GM12878 (cell line): ENCODE results near the gene DMD. TPM values are rescaled to one million over a fixed set of nuclear protein-coding genes. Genes with fewer than 3 reads are reported as not detected.

Source experiments
- ATAC-seq: fragments of 200-7000 bp; cut with Tn5 transposase; 3 replicates; pipeline ENCODE4 v1.9.1; 2020; ENCODE audit warnings: mild to moderate bottlenecking, moderate library complexity
- BruUV-seq: library from RNA; stranded (reverse); fragments of 400-500 nt; replicated peaks from 2 replicates; lab custom pipeline; 2021; lab: Mats Ljungman, UMichigan
- CTCF ChIA-PET: fragments of 300-600 bp; sonication (Branson Sonifier 250); formaldehyde crosslinking; extraction: SDS; loops from one replicate; lab custom pipeline; 2021; ENCODE audit warnings: inconsistent platforms; lab: Yijun Ruan, JAX
- POLR2A ChIA-PET: fragments of 350-600 bp; formaldehyde crosslinking; extraction: SDS; loops from one replicate; lab custom pipeline; 2021; ENCODE audit warnings: inconsistent platforms; lab: Charles Lee
- RAD21 ChIA-PET: fragments of 300-600 bp; sonication (Branson Sonifier 250); formaldehyde crosslinking; loops from one replicate; lab custom pipeline; 2023; ENCODE audit warnings: antibody characterized with exemption; ENCODE audit not compliant: unreplicated experiment; lab: Charles Lee
- SMC1A ChIA-PET: fragments of 300-600 bp; sonication (Branson Sonifier 250); formaldehyde crosslinking; loops from one replicate; lab custom pipeline; 2023; ENCODE audit not compliant: unreplicated experiment, uncharacterized antibody; lab: Charles Lee
- DNase-seq: peaks from one replicate; pipeline ENCODE4 v3.0.0-alpha.2; 2011; ENCODE audit warnings: low read depth, low spot score
- FAIRE-seq: peaks from 3 replicates; lab custom pipeline; 2011; peaks lifted over from hg19 to GRCh38; lab: Jason Lieb, UNC
- H2AFZ ChIP-seq: 2 replicates; pipeline ENCODE4 v1.6.0; 2011; ENCODE audit warnings: low read depth, low read length, control low read depth; ENCODE audit not compliant: control insufficient read depth
- H3K27ac ChIP-seq: 2 replicates; pipeline ENCODE4 v1.5.1; 2011; ENCODE audit warnings: control low read depth; ENCODE audit not compliant: control insufficient read depth, insufficient read depth
- H3K27me3 ChIP-seq, 2 experiments: replicated peaks in 1 of 2; 2 replicates each; pipeline versions ENCODE4 v1.6.0 to v1.6.1; 2011; ENCODE audit warnings: low read length in 1 of 2; ENCODE audit not compliant: control insufficient read depth in 2 of 2, insufficient read depth in 2 of 2
- H3K36me3 ChIP-seq, 2 experiments: 2 replicates each; pipeline ENCODE4 v1.5.1; 2011; ENCODE audit warnings: low read length in 1 of 2; ENCODE audit not compliant: control insufficient read depth in 2 of 2, insufficient read depth in 2 of 2
- H3K4me1 ChIP-seq: 2 replicates; pipeline ENCODE4 v1.6.1; 2011; ENCODE audit warnings: mild to moderate bottlenecking, low read length, moderate library complexity, mixed read lengths; ENCODE audit not compliant: control insufficient read depth, insufficient read depth
- H3K4me2 ChIP-seq: 2 replicates; pipeline ENCODE4 v1.6.0; 2011; ENCODE audit warnings: control low read depth; ENCODE audit not compliant: control insufficient read depth, insufficient read depth
- H3K4me3 ChIP-seq: fragments of 200-600 bp; sonication (generic); 2 replicates; pipeline ENCODE4 v1.5.1; 2016
- H3K79me2 ChIP-seq: 2 replicates; pipeline ENCODE4 v1.6.0; 2011; ENCODE audit warnings: low read length; ENCODE audit not compliant: control insufficient read depth, insufficient read depth
- H3K9ac ChIP-seq: 2 replicates; pipeline ENCODE4 v1.8.0; 2011; ENCODE audit warnings: low read length, control low read depth, mixed read lengths; ENCODE audit not compliant: control insufficient read depth, insufficient read depth
- H3K9me3 ChIP-seq: replicated peaks from 3 replicates; pipeline ENCODE4 v1.5.1; 2011; ENCODE audit warnings: mild to moderate bottlenecking, low read length; ENCODE audit not compliant: control insufficient read depth, insufficient read depth
- H4K20me1 ChIP-seq: 2 replicates; pipeline ENCODE4 v1.6.0; 2011; ENCODE audit not compliant: control insufficient read depth, insufficient read depth
- BRCA1 ChIP-seq: IDR thresholded peaks from 2 replicates; pipeline ENCODE4 v1.6.1; 2011; ENCODE audit warnings: low read depth, low read length, improper control_type of control experiment
- EGR1 ChIP-seq, 2 experiments: IDR thresholded peaks; 1 replicate in 1 of 2; 2 replicates in 1 of 2; pipeline ENCODE4 v1.6.1; 2011 to 2012; ENCODE audit warnings: low read depth in 2 of 2, low read length in 2 of 2, borderline replicate concordance in 1 of 2, mild to moderate bottlenecking in 1 of 2, moderate library complexity in 1 of 2
- ELK1 ChIP-seq: IDR thresholded peaks from 2 replicates; pipeline ENCODE4 v1.6.1; 2012; ENCODE audit warnings: low read depth, low read length, improper control_type of control experiment
- MEF2A ChIP-seq: IDR thresholded peaks from 2 replicates; pipeline ENCODE4 v1.6.1; 2011; ENCODE audit warnings: low read depth, mild to moderate bottlenecking, low read length, moderate library complexity; ENCODE audit not compliant: insufficient read depth
- MYC ChIP-seq: IDR thresholded peaks from 2 replicates; pipeline ENCODE4 v1.6.1; 2011; ENCODE audit warnings: mild to moderate bottlenecking, low read length, moderate library complexity, inconsistent platforms; ENCODE audit not compliant: insufficient read depth, insufficient replicate concordance, insufficient read length, severe bottlenecking
- POLR2AphosphoS5 ChIP-seq: IDR thresholded peaks from 2 replicates; pipeline ENCODE4 v1.6.1; 2011; ENCODE audit warnings: mild to moderate bottlenecking, low read length, inconsistent platforms
- WGBS: methylation state at CpG from one replicate; pipeline ENCODE4 v1.1.6; 2016; ENCODE audit warnings: low lambda C conversion rate; ENCODE audit not compliant: insufficient replicate concordance, insufficient coverage; ENCODE audit errors: missing lambda C conversion rate; 5-methylcytosine and 5-hydroxymethylcytosine counted together
- in situ Hi-C: fragments of 300-500 bp; cut with MboI; formaldehyde crosslinking; loops from 9 replicates; pipeline ENCODE4 v1.14.3; 2018; ENCODE audit warnings: mixed read lengths
- intact Hi-C: fragments of 100-400 bp; cut with micrococcal nuclease; formaldehyde crosslinking; loops from one replicate; pipeline ENCODE4 v1.14.2; 2022; ENCODE audit not compliant: unreplicated experiment
- polyA plus RNA-seq, 11 experiments: library from polyadenylated mRNA; depleted of rRNA in 4 of 11; unstranded in 6 of 11; stranded (reverse) in 5 of 11; fragments of >200 nt; fragmentation: Nextera tagmentation in 4 of 11; fragmentation: Illumina TruSeq in 1 of 11; extraction: Ambion mirVana in 4 of 11; extraction: Trizol in 1 of 11; gene quantifications; 1 replicate in 1 of 11; 2 replicates in 10 of 11; pipeline versions ENCODE4 v1.2.1 to v1.2.3, GENCODE V29; 2011 to 2016; ENCODE audit warnings: inconsistent platforms in 2 of 11, missing spikeins in 2 of 11, low read depth in 1 of 11
- total RNA-seq, 4 experiments: library from RNA; depleted of rRNA in 3 of 4; stranded (reverse); fragments of >200 nt in 3 of 4; fragmentation: Illumina TruSeq in 1 of 4; extraction: Trizol in 1 of 4; gene quantifications; 2 replicates each; pipeline versions ENCODE4 v1.2.1 to v1.2.3, GENCODE V29; 2013 to 2021

DMD gene
- total and polyA plus RNA-seq, 10 of the 15 experiments (the other 5 are each of a cell fraction or from before 2014, with no cell fraction given): 1.4 to 24.3 (median 4.3) TPM

DNA sequence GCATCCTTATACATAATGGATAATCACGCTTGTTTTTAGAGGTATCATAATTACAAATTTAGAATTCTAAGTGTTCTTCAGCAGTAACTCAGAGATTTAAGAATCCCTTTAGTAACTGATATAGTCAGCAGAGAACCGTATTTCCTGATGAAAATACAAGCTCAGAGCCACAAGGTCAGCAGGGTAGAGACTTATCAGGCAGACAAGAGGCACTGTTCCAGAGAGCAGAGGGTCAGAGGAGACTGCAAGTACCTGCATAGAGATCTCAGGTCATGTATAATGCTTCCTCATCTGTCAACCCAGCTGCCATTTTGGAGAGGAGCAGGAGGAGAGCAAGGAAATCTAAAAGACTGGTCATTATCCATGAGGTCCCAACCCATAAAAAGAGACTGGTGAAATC, 1352.4 kb downstream of the DMD start:
- no peak for ATAC-seq
- no peak overlapping the region for H3K4me3 ChIP-seq
- no peaks in the 10 kb centered on the region for H4K20me1 ChIP-seq
- intact Hi-C loops (loop anchor here (10.0 kb wide), 1 partner anchor 56 kb away; no protein-coding TSS in a partner anchor), in situ Hi-C loops (no loop called here)
- no peaks in the 10 kb centered on the region for H3K79me2 ChIP-seq
- WGBS: 0% methylated on average over 2 of the region's 2 CpGs
- BruUV-seq: no TSS peak
- H3K36me3 ChIP-seq: no peaks in the 10 kb centered on the region
- TF ChIP-seq POLR2AphosphoS5 (no peak), ELK1 (no peak)
- no peaks in the 10 kb centered on the region for H3K27me3 ChIP-seq
- H3K27ac ChIP-seq: no peak overlapping the region
- no peak overlapping the region for H3K9ac ChIP-seq
- no peak for FAIRE-seq
- DNase-seq: no peak
- ChIA-PET CTCF (no interaction called here), RAD21 (no interaction called here), POLR2A (no interaction called here), SMC1A (no interaction called here)
- no peak overlapping the region for H3K4me2 ChIP-seq
- no peak overlapping the region for H2AFZ ChIP-seq
- no peaks in the 10 kb centered on the region for H3K4me1 ChIP-seq
- H3K9me3 ChIP-seq: no peaks in the 10 kb centered on the region

GRCh38 chrX:31854716-31855115, 1356.6 kb downstream of the DMD start:
- no peak for ATAC-seq
- Histone ChIP-seq H2AFZ (no peak overlapping the region), H3K36me3 (no peaks in the 10 kb centered on the region), H3K4me1 (no peaks in the 10 kb centered on the region), H3K9ac (no peak overlapping the region), H3K4me3 (no peak overlapping the region), H3K79me2 (no peaks in the 10 kb centered on the region), H3K27ac (no peak overlapping the region), H4K20me1 (no peaks in the 10 kb centered on the region), H3K9me3 (no peaks in the 10 kb centered on the region), H3K4me2 (no peak overlapping the region), H3K27me3 (no peaks in the 10 kb centered on the region)
- FAIRE-seq: no peak
- BruUV-seq: no TSS peak
- TF ChIP-seq EGR1 (IDR thresholded peaks at IDR 0.05; ENCODE audit: borderline replicate concordance in 1 of 2, low read depth in 2 of 2, low read length in 2 of 2): no peak
- no peak for TF ChIP-seq ELK1
- no peak for TF ChIP-seq BRCA1
- no peak for TF ChIP-seq MEF2A
- no peak for TF ChIP-seq MYC
- in situ Hi-C loops (no loop called here), intact Hi-C loops (loop anchor here (10.0 kb wide), 1 partner anchor 60 kb away; no protein-coding TSS in a partner anchor)
- ChIA-PET CTCF (no interaction called here), SMC1A (no interaction called here), RAD21 (no interaction called here), POLR2A (no interaction called here)
- no peak for DNase-seq
- WGBS: 36% methylated on average over 5 of the region's 5 CpGs
